Gastrocnemius medialis (tissue), 4 donors: ENCODE data around the gene MLLT10.

Source experiments
- POLR2A ChIP-seq, 2 donors: fragments of 450-650 bp; IDR thresholded peaks; one replicate each; pipeline ENCODE4 v1.6.1; 2017; ENCODE audit warnings: antibody characterized with exemption in 2 of 2, mild to moderate bottlenecking in 2 of 2, moderate library complexity in 2 of 2
- TF ChIP-seq, protein P1 (sequence below), 5 experiments: fragments of 450-650 bp in 3 of 5; fragments of 200-600 bp in 2 of 5; sonication (generic) in 2 of 5; IDR thresholded peaks in 4 of 5; conservative IDR thresholded peaks in 1 of 5; 1 replicate in 4 of 5; 2 replicates in 1 of 5; pipeline ENCODE4 v1.5.1; 2016 to 2019; ENCODE audit warnings: antibody characterized with exemption in 5 of 5, mild to moderate bottlenecking in 3 of 5, moderate library complexity in 3 of 5

DNA sequence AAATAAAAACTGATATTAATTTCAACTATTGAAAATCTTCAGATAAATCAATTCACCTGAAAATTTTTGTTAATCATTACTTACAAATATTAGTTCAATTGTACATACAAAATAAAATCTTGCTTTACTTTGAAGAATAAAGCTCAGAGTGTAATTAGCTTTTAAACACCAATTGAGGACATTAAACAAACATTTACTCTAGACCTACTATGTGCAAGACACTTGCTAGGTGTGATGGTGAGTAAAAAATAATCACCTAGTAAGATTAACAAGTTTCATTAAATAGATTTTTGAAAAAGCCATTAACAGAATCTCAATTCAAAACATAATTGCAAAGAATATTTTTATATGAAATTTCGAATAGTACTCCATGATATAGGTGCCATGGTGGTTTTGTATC, 3.9 kb upstream of the MLLT10 start:
- TF ChIP-seq, protein P1, sequence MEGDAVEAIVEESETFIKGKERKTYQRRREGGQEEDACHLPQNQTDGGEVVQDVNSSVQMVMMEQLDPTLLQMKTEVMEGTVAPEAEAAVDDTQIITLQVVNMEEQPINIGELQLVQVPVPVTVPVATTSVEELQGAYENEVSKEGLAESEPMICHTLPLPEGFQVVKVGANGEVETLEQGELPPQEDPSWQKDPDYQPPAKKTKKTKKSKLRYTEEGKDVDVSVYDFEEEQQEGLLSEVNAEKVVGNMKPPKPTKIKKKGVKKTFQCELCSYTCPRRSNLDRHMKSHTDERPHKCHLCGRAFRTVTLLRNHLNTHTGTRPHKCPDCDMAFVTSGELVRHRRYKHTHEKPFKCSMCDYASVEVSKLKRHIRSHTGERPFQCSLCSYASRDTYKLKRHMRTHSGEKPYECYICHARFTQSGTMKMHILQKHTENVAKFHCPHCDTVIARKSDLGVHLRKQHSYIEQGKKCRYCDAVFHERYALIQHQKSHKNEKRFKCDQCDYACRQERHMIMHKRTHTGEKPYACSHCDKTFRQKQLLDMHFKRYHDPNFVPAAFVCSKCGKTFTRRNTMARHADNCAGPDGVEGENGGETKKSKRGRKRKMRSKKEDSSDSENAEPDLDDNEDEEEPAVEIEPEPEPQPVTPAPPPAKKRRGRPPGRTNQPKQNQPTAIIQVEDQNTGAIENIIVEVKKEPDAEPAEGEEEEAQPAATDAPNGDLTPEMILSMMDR (IDR thresholded peaks at IDR 0.05 in 4 of 5, conservative IDR thresholded peaks at IDR 0.05 in 1 of 5): no peak
- no peak for TF ChIP-seq POLR2A (IDR thresholded peaks at IDR 0.05)
